ENCODE results near the gene OXGR1. TPM values are rescaled to one million over a fixed set of nuclear protein-coding genes. Genes with fewer than 3 reads are reported as not detected.

The OXGR1 gene
- total RNA-seq, 1 donor from 2014 or later = not detected

Other genes with a start within 250 kb of the OXGR1 start
- gene MBNL2, start 227.9 kb upstream of the OXGR1 start, total RNA-seq = 27.2 and 28.4 TPM in 2 replicates